IgD-negative memory B cell (primary cell): ENCODE results near the gene ZNF786. TPM values are rescaled to one million over a fixed set of nuclear protein-coding genes. Genes with fewer than 3 reads are reported as not detected.
"Not testable (repeated sequence)": the region's sequence is repeated elsewhere in the genome, so short reads cannot be mapped to it uniquely, and the experiment has no call there.

ENCODE experiments used
- H3K27ac Mint-ChIP-seq, 3 donors: one replicate each; pipeline ENCODE4 v1.8.0; 2020 to 2022; ENCODE audit warnings: mild to moderate bottlenecking in 3 of 3, mixed read lengths in 3 of 3, moderate library complexity in 1 of 3
- H3K27me3 Mint-ChIP-seq: one replicate; pipeline ENCODE4 v1.8.0; 2021; ENCODE audit warnings: mixed read lengths
- H3K36me3 Mint-ChIP-seq: one replicate; pipeline ENCODE4 v1.8.0; 2020; ENCODE audit warnings: mild to moderate bottlenecking, mixed read lengths
- H3K4me1 Mint-ChIP-seq, 3 donors: one replicate each; pipeline ENCODE4 v1.8.0; 2020 to 2022; ENCODE audit warnings: mixed read lengths in 3 of 3, mild to moderate bottlenecking in 1 of 3
- H3K4me3 Mint-ChIP-seq, 4 donors: one replicate each; pipeline ENCODE4 v1.8.0; 2020 to 2022; ENCODE audit warnings: mild to moderate bottlenecking in 4 of 4, mixed read lengths in 4 of 4, moderate library complexity in 3 of 4
- H3K9me3 Mint-ChIP-seq, 3 donors: one replicate each; pipeline ENCODE4 v1.8.0; 2020 to 2021; ENCODE audit warnings: mixed read lengths in 3 of 3, mild to moderate bottlenecking in 1 of 3
- polyA plus RNA-seq: library from polyadenylated mRNA; unstranded; fragments of 300-500 nt; fragmentation: Illumina TruSeq; gene quantifications from one replicate; pipeline ENCODE4 v1.2.3, GENCODE V29; 2021

Gene ZNF786
- polyA plus RNA-seq, 1 donor from 2014 or later, result 12.8 TPM

DNA sequence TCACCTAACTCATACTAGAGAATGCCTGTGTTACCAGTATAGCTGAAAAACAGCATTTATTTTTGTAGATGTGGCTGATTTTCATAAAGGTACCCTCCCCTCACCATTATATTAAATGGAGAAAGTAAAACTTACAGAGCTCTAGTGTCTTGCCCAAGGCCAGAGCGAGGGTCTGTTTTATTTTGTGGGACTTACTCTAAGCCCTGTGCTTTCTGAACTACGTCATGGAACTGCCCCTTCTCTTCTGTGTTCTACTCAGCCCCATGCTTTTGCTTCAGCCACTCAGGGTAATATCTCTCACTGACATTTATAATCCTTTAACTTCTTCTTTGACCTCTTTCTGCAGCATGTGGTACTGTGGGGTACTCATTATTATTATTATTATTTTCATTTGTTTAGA lies 10.3 kb upstream of the ZNF786 start:
- no peaks in the 10 kb centered on the region for H3K36me3 Mint-ChIP-seq
- H3K27me3 Mint-ChIP-seq, result no peaks in the 10 kb centered on the region
- H3K4me3 Mint-ChIP-seq, result no peak overlapping the region
- H3K9me3 Mint-ChIP-seq, result no peaks in the 10 kb centered on the region
- no peak overlapping the region for H3K27ac Mint-ChIP-seq
- H3K4me1 Mint-ChIP-seq, result no peaks in the 10 kb centered on the region

DNA sequence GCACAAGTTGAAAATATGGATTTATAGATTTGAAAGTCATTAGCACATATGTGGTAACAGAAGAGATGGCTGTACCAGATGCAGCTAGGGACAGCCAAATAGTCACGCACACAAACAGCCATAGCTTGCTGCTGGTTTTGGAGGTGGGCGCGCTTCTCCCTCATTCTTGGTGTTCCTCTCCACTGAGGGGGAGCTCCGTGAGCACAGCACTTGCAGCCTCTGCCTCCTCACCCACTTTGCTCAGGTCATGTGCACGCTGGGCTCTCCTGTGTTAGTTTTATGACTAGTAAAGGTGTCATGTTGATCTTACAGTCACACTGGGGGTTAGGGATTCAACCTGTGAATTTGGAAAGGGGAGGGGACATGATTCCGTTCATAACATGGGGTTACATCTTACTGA lies 8.5 kb upstream of the ZNF786 start:
- no peaks in the 10 kb centered on the region for H3K4me1 Mint-ChIP-seq
- no peaks in the 10 kb centered on the region for H3K9me3 Mint-ChIP-seq
- no peaks in the 10 kb centered on the region for H3K36me3 Mint-ChIP-seq
- no peak overlapping the region for H3K4me3 Mint-ChIP-seq
- no peaks in the 10 kb centered on the region for H3K27me3 Mint-ChIP-seq
- H3K27ac Mint-ChIP-seq, result no peak overlapping the region

DNA sequence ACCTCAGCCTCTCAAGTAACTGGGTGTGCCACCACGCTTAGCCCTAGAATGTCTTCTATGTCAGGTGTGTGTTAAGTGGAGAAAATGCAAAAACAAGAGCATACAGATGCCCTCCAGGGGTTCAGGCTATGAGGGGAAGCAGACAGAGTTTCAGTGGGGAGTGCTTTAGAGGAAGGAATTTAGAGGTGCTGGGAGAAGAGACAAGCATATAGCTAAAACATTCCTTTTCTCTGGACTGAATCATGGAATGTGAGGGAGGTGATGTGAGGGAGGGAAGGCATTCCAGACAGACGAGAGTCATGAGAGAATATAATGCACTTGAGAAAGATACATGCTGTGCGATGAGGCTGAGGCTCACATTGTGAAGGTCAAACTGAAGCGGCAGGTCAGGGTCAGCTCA lies 6.6 kb upstream of the ZNF786 start:
- peak overlapping the region in 1 of 3 donors; percentile 46 for H3K27ac Mint-ChIP-seq
- H3K4me3 Mint-ChIP-seq, result peak overlapping the region in 1 of 4 donors; percentile 48
- no peaks in the 10 kb centered on the region for H3K4me1 Mint-ChIP-seq
- H3K36me3 Mint-ChIP-seq, result no peaks in the 10 kb centered on the region
- no peaks in the 10 kb centered on the region for H3K9me3 Mint-ChIP-seq
- no peaks in the 10 kb centered on the region for H3K27me3 Mint-ChIP-seq

DNA sequence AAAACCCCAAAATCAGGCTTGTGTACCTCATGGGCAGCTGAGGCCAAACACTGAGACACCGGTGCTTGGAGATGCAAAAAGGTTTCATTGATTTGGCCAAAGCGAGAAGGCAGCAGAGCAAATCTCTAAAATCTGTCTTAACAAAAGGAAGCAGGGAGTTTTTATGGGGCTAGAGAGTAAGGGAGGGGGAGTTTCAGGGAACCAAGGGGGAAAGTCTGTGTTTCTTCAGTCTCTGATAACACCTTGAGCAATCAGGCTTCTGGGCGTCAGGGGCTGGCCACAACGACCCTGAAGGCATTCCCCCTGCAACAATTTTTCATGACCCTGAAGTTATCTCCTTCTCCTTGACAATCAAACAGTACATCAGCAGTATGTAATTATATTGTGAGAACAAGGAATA lies 2.7 kb upstream of the ZNF786 start:
- H3K9me3 Mint-ChIP-seq, result no peaks in the 10 kb centered on the region
- peaks cover 5 to 9% (median 9%) of the 10 kb centered on the region in 3 donors for H3K4me1 Mint-ChIP-seq
- no peaks in the 10 kb centered on the region for H3K36me3 Mint-ChIP-seq
- H3K27ac Mint-ChIP-seq, result peak overlapping the region in 1 of 3 donors; percentile 81
- no peaks in the 10 kb centered on the region for H3K27me3 Mint-ChIP-seq
- H3K4me3 Mint-ChIP-seq, result peak overlapping the region in 2 of 4 donors; percentile 5 to 58

DNA sequence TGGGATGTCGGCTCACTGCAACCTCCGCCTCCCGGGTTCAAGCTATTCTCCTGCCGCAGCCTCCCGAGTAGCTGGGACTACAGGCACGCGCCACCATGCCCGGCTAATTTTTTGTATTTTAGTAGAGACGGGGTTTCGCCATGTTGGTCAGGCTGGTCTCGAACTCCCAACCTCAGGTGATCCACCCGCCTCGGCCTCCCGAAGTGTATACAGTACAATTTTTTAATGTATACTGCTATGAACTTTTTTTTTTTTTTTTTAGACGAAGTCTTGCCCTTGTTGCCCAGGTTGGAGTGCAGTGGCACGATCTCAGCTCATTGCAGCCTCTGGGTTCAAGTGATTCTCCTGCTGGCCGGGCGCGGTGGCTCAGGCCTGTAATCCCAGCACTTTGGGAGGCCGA lies 1.7 kb upstream of the ZNF786 start:
- Mint-ChIP-seq H3K4me1 (peaks cover 5 to 14% (median 13%) of the 10 kb centered on the region in 3 donors), H3K27ac (peak overlapping the region; percentile 59 to 81 (median 65)), H3K4me3 (peak overlapping the region in 3 of 4 donors; percentile 38 to 48 (median 39))
- H3K9me3 Mint-ChIP-seq, H3K27me3 Mint-ChIP-seq, H3K36me3 Mint-ChIP-seq: not testable (repeated sequence)

DNA sequence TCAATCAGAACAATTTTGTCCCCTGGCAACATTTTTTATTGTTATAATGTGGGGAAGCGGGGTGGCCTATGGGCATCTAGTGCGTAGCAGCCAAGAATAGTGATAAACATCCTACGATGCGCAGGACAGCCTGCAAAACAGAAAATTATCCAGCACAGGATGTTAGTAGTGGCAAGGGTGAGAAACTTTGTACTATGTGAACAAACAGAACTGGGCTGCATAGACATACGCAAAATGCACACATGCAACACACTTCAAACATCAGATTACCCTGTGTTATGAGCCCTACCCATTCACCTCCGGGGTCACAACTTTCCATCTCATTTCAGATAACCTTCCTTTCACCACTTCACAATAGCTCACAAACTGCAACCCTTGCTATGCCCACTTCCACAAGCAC lies 3.1 kb downstream of the ZNF786 start:
- Mint-ChIP-seq H3K9me3 (peaks cover 0 to 5% (median 0%) of the 10 kb centered on the region in 3 donors), H3K36me3 (peaks cover 5% of the 10 kb centered on the region), H3K27me3 (no peaks in the 10 kb centered on the region), H3K4me1 (peaks cover 5 to 18% (median 17%) of the 10 kb centered on the region in 3 donors), H3K27ac (peak overlapping the region in 1 of 3 donors; percentile 19), H3K4me3 (peak overlapping the region in 2 of 4 donors; percentile 17 to 50)

DNA sequence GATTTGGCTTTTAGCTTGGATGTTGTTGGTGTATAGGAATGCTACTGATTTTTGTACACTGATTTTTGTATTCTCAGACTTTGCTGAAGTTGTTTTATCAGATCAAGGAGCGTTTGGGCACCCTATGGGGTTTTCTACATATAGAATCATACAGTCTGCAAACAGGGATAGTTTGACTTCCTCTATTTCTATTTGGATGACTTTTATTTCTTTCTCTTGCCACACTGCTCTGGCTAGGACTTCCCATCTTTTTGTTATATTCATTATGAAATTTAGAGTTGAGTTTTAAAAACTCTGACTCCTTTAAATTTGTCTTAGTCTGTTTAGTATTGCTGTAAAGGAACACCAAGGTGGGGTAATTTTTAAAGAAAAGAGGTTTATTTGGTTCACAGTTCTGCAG lies 4.7 kb downstream of the ZNF786 start:
- H3K27ac Mint-ChIP-seq, result peak overlapping the region in 1 of 3 donors; percentile 2
- peaks cover 0 to 5% (median 0%) of the 10 kb centered on the region in 3 donors for H3K9me3 Mint-ChIP-seq
- no peaks in the 10 kb centered on the region for H3K27me3 Mint-ChIP-seq
- H3K36me3 Mint-ChIP-seq, result peaks cover 5% of the 10 kb centered on the region
- H3K4me3 Mint-ChIP-seq, result no peak overlapping the region
- peaks cover 12 to 17% (median 15%) of the 10 kb centered on the region in 3 donors for H3K4me1 Mint-ChIP-seq

DNA sequence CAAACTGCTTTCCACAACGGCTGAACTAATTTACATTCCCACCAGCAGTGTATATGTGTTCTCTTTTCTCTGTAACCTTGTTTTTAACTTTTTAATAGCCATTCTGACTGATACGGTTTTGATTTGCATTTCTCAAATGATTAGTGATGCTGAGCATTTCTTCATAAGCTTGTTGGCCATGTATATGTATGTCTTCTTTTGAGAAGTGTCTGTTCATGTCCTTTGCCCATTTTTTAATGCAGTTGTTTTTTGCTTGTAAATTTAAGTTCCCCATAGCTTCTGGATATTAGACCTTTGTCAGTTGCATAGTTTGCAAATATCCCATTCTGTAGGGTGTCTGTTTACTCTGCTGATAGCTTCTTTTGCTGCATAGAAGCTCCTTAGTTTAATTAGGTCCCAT lies 6.1 kb downstream of the ZNF786 start:
- Mint-ChIP-seq H3K27me3 (no peaks in the 10 kb centered on the region), H3K27ac (peak overlapping the region in 2 of 3 donors; percentile 46 to 50), H3K4me3 (no peak overlapping the region), H3K4me1 (peaks cover 6 to 14% (median 12%) of the 10 kb centered on the region in 3 donors), H3K9me3 (peaks cover 0 to 5% (median 0%) of the 10 kb centered on the region in 3 donors), H3K36me3 (peaks cover 11% of the 10 kb centered on the region)

DNA sequence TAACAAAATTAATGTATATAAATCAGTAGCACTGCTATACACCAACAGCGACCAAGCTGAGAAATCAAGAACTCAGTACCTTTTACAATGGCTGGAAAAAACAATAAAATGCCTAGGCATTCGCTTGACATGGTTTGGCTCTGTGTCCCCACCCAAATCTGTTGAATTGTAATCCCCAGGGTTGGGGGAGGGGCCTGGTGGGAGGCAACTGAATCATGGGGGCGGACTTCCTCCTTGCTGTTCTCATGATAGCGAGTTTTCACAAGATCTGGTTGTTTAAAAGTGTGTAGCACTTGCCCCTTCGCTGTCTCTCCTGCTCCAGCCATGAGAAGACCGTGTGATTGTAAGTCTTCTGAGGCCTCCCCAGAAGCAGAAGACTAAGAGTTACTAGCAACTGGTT lies 8.6 kb downstream of the ZNF786 start:
- peak overlapping the region in 1 of 4 donors; percentile 17 for H3K4me3 Mint-ChIP-seq
- H3K27me3 Mint-ChIP-seq, result no peaks in the 10 kb centered on the region
- peaks cover 6 to 10% (median 7%) of the 10 kb centered on the region in 3 donors for H3K4me1 Mint-ChIP-seq
- no peak overlapping the region for H3K27ac Mint-ChIP-seq
- peaks cover 0 to 5% (median 0%) of the 10 kb centered on the region in 3 donors for H3K9me3 Mint-ChIP-seq
- peaks cover 11% of the 10 kb centered on the region for H3K36me3 Mint-ChIP-seq

DNA sequence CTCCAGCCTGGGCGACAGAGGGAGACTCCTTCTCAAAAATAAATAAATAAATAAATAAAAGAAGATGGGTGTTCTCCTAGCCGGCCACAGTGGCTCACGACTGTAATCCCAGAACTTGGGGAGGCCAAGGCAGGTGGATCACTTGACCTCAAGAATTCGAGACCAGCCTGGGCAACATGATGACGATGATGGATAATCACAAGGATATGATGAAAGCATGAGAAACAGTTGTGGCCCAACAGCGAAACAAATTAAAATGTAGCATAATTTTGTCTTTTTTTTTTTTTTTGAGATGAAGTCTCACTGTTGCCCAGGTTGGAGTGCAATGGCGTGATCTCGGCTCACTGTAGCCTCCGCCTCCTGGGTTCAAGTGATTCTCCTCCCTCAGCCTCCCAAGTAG lies 12.9 kb downstream of the ZNF786 start:
- Mint-ChIP-seq H3K36me3 (peaks cover 10% of the 10 kb centered on the region), H3K4me1 (peaks cover 4 to 10% (median 5%) of the 10 kb centered on the region in 3 donors), H3K9me3 (no peaks in the 10 kb centered on the region), H3K27me3 (no peaks in the 10 kb centered on the region), H3K4me3 (no peak overlapping the region), H3K27ac (no peak overlapping the region)

DNA sequence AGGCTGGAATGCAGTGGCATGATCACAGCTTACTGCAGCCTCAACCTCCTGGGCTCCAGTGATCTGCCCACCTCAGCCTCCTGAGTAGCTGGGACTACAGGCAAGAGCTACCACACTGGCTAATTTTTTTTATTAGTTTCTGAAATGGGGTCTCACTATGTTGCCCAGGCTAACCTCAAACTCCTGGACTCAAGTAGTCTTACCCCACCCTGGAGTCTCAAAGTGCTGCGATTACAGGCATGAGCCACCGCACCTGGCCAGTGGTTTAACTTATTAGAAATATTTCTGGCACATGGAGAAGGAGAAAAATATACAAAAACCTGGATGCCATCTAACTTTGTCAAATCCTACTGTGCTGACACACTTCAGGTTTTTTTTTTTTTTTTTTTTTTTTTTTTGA lies 15.2 kb downstream of the ZNF786 start:
- no peak overlapping the region for H3K4me3 Mint-ChIP-seq
- peaks cover 6% of the 10 kb centered on the region for H3K36me3 Mint-ChIP-seq
- H3K9me3 Mint-ChIP-seq, result no peaks in the 10 kb centered on the region
- no peaks in the 10 kb centered on the region for H3K27me3 Mint-ChIP-seq
- H3K27ac Mint-ChIP-seq, result no peak overlapping the region
- H3K4me1 Mint-ChIP-seq, result peaks cover 1 to 4% (median 2%) of the 10 kb centered on the region in 3 donors

DNA sequence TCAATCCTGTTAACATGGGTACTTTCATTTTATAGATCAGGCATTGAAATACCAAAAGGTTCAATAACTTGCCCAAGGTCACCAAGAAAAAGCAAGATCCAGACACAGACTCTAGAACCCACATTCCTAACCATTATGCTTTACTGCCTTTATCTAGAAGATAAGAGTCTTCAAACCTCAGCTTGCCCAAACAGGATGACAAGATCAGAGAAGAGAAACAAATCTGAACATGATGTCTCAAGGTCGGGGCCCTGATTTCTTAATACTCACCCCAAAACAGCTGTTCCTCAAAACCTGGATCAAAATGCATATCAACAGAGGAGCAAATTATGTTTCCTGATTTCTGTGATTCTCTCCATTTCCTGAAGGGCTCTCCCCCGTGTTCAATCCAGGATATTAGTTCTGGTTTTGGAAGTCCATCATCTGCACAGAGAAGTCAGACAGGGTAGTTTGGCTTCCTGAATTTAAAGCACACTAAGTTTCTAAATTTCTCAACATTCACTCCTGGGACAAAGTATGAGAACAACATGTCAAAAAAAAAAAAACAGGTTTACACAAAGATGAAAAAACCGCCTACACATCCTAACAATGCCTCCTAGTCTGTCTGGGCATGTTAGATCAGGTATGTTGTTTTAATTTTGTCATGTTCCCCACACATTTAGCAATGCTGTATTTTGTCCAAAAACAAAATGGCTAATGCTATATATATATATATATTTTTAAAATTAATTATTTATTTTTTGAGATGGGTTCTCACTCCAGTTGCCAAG lies 16.2 kb downstream of the ZNF786 start:
- no peaks in the 10 kb centered on the region for H3K9me3 Mint-ChIP-seq
- peaks cover 4% of the 10 kb centered on the region for H3K36me3 Mint-ChIP-seq
- H3K4me3 Mint-ChIP-seq, result no peak overlapping the region
- no peak overlapping the region for H3K27ac Mint-ChIP-seq
- peaks cover 0 to 4% (median 2%) of the 10 kb centered on the region in 3 donors for H3K4me1 Mint-ChIP-seq
- H3K27me3 Mint-ChIP-seq, result no peaks in the 10 kb centered on the region

DNA sequence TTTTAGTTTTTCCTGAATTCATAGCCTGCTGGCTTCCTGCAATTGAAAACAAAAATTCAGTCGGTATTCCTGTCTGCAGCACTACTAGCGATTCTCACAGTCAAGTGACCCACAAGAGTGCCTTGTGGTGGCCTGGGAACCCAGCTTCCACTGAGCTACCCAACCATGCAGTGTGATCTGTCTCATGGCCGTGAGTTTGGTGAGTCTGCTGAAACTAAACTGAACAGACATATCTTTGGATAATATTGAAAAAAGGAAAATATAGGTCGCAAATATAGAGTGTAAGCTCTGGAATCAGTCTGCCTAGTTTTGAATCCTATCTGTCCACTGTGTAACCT lies 18.1 kb downstream of the ZNF786 start:
- no peaks in the 10 kb centered on the region for H3K9me3 Mint-ChIP-seq
- peaks cover 4% of the 10 kb centered on the region for H3K36me3 Mint-ChIP-seq
- H3K27me3 Mint-ChIP-seq, result no peaks in the 10 kb centered on the region
- no peak overlapping the region for H3K4me3 Mint-ChIP-seq
- H3K4me1 Mint-ChIP-seq, result peaks cover 4 to 10% (median 8%) of the 10 kb centered on the region in 3 donors
- H3K27ac Mint-ChIP-seq, result peak overlapping the region in 1 of 3 donors; percentile 67

DNA sequence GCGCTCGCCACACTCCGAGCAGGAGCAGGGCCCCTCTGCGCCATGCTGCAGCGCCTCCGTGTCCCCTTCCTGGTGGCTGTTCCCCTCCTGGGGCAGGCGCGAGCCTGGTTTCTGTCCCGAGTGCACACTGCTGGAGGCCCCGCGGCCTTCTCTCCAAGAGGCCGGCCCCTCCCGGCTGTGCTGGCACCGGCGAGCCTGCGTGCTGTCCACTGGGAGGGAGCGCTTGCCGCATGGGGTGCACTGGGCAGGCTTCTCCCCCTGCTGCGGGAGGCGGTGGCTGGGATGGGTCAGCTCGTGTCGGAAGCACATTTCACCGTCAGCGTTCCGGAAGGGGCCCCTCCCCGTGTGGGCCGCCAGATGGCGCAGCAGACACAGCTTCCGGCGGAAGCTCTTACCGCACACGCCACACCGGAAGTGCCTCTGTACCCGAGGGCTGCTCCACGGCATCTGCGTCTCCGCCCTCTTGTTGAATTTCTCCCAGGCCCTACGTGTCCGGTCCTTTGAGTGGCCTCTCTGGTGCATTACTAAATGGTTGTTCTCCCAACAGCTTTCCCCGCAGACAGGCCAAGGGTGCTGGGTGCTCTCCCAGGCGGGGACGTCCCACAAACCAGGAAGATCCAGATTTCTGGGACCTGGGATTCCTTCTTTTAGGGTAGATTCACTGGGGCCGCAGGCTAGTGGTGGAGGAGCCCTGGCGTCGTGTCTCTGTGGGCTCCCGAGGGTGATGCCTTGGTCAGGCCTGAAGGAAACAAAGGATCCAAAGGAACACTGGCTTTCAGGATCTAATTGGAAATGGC lies 18.7 kb downstream of the ZNF786 start:
- Mint-ChIP-seq H3K27ac (no peak overlapping the region), H3K9me3 (no peaks in the 10 kb centered on the region), H3K27me3 (no peaks in the 10 kb centered on the region), H3K4me1 (peaks cover 2 to 9% (median 8%) of the 10 kb centered on the region in 3 donors), H3K36me3 (peaks cover 4% of the 10 kb centered on the region), H3K4me3 (no peak overlapping the region)

DNA sequence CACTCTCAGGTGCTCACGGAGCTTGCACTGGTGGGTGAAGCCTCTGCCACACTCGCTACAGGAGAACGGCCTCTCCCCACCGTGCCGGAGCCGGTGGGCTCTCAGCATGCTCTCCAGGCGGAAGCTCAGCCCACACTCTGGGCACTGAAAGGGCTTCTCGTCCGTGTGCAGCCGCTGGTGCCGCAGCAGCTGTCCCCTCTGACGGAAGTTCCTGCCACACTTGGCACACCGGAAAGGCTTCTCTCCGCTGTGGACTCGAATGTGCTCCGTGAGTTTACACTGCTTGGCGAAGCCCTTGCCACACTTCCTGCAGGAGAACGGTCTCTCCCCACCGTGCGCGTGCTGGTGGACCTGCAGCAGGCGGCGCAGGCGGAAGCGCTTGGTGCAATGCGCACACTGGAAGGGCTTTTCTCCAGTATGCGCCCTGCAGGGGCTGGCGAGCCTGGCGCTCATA lies 19.3 kb downstream of the ZNF786 start:
- no peak overlapping the region for H3K4me3 Mint-ChIP-seq
- H3K4me1 Mint-ChIP-seq, result peaks cover 2 to 8% (median 6%) of the 10 kb centered on the region in 3 donors
- H3K27me3 Mint-ChIP-seq, result no peaks in the 10 kb centered on the region
- H3K27ac Mint-ChIP-seq, result no peak overlapping the region
- peaks cover 4% of the 10 kb centered on the region for H3K36me3 Mint-ChIP-seq
- no peaks in the 10 kb centered on the region for H3K9me3 Mint-ChIP-seq
